Hepatocyte (in vitro differentiated cells): Measurements from ENCODE around the gene ATF7.

Experiments
- EZH2 ChIP-seq: fragments of 200-600 bp; sonication (generic); IDR thresholded peaks from 2 replicates; pipeline ENCODE4 v1.6.1; 2016; ENCODE audit warnings: antibody characterized with exemption, mild to moderate bottlenecking, borderline replicate concordance
- EZH2phosphoT487 ChIP-seq: fragments of 200-600 bp; sonication (generic); IDR thresholded peaks from one replicate; pipeline ENCODE4 v1.6.1; 2018; ENCODE audit warnings: antibody characterized with exemption, mild to moderate bottlenecking, low read depth, moderate library complexity; ENCODE audit not compliant: unreplicated experiment, severe bottlenecking
- TF ChIP-seq, protein P1 (sequence below): fragments of 200-600 bp; sonication (generic); IDR thresholded peaks from 2 replicates; pipeline ENCODE4 v1.5.1; 2016; ENCODE audit warnings: antibody characterized with exemption, mild to moderate bottlenecking; ENCODE audit not compliant: poor library complexity

DNA sequence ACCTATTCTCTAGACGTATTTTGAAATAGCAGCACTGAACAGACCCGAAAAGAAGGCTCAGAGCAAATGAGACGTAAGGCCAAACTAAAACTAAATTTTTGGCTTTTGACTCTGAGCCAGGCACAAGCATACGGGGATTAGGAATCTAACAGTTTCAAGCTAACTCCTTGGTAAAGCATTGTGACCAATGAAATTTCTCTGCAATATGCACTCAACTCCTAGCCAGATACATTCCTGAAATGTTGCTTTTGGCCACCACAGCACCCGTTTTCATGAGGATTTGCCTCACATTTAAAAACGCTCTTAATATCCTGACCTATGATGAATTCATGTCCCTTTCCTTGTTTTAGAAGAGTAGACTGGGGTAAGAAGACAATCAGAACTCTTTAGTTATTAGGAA, 65.8 kb downstream of the ATF7 start:
- TF ChIP-seq, protein P1, sequence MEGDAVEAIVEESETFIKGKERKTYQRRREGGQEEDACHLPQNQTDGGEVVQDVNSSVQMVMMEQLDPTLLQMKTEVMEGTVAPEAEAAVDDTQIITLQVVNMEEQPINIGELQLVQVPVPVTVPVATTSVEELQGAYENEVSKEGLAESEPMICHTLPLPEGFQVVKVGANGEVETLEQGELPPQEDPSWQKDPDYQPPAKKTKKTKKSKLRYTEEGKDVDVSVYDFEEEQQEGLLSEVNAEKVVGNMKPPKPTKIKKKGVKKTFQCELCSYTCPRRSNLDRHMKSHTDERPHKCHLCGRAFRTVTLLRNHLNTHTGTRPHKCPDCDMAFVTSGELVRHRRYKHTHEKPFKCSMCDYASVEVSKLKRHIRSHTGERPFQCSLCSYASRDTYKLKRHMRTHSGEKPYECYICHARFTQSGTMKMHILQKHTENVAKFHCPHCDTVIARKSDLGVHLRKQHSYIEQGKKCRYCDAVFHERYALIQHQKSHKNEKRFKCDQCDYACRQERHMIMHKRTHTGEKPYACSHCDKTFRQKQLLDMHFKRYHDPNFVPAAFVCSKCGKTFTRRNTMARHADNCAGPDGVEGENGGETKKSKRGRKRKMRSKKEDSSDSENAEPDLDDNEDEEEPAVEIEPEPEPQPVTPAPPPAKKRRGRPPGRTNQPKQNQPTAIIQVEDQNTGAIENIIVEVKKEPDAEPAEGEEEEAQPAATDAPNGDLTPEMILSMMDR: no peak
- TF ChIP-seq EZH2: no peak
- TF ChIP-seq EZH2phosphoT487: no peak
